T-helper 1 cell treated with Interleukin-12 subunit alpha and Interleukin-12 subunit beta and Interleukin-4 antibody, amounts not matched to agents 30 ng/mL and 1 ng/mL, for 36 hours (primary cell): ENCODE data around the gene ARL17A. TPM values are rescaled to one million over a fixed set of nuclear protein-coding genes. Genes with fewer than 3 reads are reported as not detected.
"Not testable (repeated sequence)": the region's sequence is repeated elsewhere in the genome, so short reads cannot be mapped to it uniquely, and the experiment has no call there.

Experiments
- intact Hi-C: fragments of 100-400 bp; cut with micrococcal nuclease; formaldehyde crosslinking; loops from one replicate; pipeline ENCODE4 v1.15.1; 2024
- total RNA-seq: library from RNA; stranded (reverse); gene quantifications from 2 replicates; pipeline ENCODE4 v1.2.3, GENCODE V29; 2022

The ARL17A gene
- total RNA-seq, 1 donor from 2014 or later, result 29.9 TPM

DNA sequence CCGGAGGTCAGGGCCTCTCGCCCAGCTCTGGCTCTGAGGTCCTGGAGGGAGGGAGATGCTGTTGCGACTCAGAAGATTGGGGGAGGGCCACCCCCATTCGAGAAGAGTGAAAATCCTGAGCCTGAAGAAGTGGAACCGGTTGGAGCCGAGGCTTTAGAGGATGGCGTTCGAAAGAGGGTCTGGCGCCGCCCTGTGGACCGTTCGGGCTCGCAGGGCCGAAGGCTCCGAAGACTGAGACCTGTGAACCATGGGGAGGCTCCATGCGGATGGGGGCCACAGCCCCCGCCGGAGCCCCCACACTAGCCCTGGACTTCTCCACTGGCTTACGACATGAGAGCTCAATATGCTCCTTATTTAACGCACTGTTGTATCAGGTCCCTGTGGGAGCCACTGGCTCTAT lies 20.3 kb downstream of the ARL17A start:
- intact Hi-C loops, result not testable (repeated sequence)

DNA sequence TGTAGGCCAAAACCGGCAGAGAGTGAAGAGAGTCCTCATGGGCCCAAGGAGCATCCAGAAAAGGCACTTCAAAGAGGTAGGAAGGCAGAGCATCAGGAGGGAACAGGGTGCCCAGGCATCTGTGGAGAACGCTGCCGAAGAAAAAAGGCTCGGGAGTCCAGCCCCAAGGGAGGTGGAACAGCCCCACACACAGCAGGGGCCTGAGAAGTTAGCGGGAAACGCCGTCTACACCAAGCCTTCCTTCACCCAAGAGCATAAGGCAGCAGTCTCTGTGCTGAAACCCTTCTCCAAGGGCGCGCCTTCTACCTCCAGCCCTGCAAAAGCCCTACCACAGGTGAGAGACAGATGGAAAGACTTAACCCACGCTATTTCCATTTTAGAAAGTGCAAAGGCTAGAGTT lies 30.9 kb downstream of the ARL17A start:
- intact Hi-C loops, result not testable (repeated sequence)

DNA sequence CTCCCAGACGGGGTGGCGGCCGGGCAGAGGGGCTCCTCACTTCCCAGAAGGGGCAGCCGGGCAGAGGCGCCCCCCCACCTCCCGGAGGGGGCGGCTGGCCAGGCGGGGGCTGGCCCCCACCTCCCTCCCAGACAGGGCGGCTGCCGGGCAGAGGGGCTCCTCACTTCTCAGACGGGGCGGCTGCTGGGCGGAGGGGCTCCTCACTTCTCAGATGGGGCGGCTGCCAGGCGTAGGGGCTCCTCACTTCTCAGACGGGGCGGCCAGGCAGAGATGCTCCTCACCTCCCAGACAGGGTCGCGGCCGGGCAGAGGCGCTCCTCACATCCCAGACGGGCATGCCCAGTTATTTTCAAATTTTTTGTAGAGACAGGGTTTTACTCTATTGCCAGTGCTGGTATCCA lies 44.8 kb downstream of the ARL17A start:
- intact Hi-C loops, result not testable (repeated sequence)

DNA sequence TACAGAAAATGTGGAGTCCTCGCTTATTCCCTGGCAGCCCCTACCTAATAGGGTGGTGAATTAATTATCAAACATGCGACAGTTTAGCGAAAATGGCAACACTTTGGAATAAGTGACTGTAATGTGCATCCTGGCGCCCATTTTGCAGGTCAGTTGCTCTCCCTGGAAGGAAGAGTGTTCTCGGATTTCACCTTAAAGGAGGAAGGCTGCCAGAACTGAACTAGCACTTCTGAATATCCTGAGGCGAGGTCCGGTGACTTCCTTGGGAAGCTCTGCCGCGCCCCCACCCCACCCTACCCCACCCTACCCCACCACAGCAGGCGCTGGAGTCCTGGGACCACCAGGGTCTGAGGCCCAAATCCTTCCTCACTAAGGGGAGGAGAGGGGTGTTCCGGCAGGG lies 67.3 kb downstream of the ARL17A start, which contains the start of gene LRRC37A2:
Gene LRRC37A2, plus strand, starts transcription at position 301 of the 400 bp plus-strand sequence. CDS start 245 bp downstream, outside the sequence.
- intact Hi-C loops, result not testable (repeated sequence)

DNA sequence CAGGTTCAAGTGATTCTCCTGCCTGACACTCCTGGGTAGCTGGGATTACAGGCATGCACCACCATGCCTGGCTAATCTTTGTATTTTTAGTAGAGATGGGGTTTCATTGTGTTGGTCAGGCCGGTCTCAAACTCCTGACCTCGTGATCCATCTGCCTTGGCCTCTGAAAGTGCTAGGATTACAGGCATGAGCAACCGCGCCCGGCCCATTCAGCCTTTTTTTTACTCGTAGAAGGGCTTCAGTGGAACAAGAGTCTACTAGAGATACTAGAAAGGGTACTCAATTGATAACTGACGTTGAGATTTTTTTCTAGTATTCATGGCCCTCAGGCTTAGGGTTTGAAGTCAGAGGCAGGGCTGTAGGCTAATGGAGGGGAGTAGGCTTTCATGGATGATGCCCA lies 73.6 kb downstream of the ARL17A start:
- intact Hi-C loops, result not testable (repeated sequence)

DNA sequence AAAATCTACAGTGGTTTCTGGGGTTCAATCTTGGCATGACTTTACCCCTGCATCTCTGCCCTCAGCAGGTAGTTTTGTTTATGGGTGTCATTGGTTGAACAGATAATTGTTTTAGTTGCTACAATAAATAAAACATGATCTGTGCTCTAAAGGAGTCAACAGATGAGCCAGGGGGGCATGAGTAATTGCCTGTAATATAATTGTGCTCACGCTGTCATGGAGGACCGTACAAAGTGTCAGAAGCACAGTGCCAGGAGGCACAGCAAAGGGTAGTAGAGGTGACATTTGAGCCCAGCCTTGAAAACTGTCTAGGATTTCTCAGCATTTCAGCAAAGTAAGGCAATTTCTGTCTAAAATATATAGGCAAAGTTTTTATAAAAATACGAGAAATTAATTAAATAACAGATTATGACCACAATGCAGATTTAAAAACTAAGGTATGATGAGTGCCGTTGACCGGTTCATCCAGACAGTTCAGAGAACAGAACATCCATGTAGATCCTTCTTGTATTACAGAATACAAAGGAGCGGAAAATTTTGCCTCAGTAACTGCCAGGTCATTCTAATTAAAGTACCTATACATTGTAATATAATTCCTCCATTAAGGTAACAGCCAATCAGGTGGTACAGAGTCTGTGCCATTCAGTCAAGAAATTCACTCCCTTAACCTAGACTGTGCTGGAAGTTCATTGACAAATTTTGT lies 79.9 kb downstream of the ARL17A start:
- intact Hi-C loops, result not testable (repeated sequence)

DNA sequence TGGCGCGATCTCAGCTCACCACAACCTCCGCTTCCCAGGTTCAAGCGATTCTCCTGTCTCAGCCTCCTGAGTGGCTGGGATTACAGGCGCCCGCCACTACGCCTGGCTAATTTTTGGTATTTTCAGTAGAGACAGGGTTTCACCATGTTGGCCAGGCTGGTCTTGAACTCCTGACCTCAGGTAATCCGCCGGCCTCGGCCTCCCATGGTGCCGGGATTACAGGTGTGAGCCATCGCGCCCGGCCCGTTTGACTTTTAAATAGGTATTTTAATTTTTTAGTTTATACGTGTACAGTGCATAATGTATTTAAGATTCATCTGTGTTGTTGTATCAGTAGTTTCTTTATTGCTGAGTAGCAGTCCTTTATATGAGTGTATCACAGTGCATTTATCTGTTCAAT lies 87.5 kb downstream of the ARL17A start:
- intact Hi-C loops, result not testable (repeated sequence)

DNA sequence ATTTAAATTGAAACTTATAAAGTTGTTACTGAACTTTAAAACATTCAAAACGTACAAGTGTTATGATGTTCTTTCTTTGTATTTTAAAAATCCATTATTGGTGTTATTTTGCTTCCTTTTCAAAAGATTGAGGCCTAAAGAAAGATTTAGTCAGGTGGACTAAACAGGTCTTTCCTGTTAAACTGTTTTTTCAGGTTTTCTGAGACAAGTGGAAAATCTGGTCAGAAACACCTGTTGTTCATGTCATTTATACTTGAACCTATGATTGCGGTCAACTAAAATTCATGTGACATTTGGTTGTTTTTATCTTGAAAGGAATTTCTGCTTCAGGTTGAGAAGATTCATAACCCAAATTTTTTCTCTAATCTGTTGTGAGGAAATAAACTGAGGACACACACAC lies 98.2 kb downstream of the ARL17A start:
- intact Hi-C loops, result not testable (repeated sequence)

DNA sequence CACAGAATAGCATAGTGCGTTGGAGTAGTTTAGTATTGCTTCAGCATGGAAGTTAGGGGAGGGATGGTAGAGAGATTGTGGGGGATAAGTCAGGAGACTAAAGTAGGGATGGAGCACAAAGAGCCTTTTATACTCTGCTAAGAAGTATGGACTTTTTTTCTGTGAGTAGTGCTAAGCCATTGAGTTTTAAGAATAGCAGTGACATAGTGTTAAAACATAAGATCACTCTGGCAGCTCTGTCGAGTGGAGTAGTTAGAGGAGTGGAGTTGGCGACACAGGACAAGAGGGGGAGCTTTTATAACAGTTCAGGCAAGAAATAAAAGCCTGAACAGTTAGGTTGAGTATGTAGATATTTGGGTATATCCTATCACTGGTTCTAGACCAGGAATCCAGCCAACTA lies 100.7 kb downstream of the ARL17A start:
- intact Hi-C loops, result not testable (repeated sequence)

DNA sequence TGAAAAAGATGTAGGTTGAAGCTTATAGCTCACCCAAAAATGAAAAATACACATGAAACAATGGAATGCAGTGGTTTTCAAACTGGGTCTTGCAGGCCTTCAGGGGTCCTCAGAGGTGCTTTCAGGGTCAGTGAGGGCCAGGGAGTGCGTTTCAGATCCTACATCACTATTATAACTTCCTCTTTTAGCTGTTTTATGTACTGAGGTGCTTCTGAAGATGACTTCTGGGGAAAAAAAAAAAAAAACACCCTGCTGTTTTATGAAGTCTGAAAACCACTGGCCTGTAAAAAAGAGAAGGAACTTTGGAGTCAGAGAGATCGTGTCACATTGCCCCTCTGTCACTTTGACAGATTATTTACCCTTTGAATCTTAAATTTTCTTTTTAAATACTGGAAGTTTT lies 103.9 kb downstream of the ARL17A start:
- intact Hi-C loops, result not testable (repeated sequence)

DNA sequence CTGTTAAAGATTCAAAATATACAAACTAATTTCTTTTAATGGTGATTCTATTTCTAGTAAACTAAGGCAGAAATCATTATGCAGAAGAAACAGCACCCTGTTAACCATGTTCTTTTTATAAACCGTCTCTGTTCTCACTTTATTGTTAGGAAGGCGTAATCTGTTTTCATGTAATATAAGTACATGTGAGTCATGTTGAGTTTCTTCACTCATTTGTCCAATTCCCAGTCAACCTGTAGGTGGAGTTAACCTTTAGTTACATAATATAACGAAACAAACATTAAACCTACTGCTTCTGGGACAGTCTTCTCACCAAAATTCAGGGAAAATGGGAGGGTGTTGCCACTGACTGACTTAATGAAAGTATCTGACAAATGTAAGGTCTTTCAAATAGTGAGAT lies 105.0 kb downstream of the ARL17A start:
- intact Hi-C loops, result not testable (repeated sequence)

DNA sequence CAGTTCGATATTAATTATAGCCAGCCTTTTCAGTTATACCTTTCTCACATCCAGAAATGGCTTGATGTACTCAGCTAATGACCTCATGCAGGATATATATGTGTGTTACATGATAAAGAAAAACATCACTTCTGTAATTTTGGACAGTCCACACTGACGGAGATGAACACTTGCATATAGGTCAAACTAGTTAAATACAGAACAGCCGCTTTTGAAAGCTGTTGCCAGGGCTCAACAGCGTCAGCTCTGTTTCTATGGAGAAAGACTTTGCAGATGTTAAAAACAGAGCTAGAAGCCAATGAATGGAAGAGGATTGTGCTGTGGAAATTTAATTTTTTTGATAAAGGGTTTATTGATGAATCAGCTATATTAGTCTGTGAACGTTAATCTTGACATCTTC lies 111.9 kb downstream of the ARL17A start:
- intact Hi-C loops, result not testable (repeated sequence)

Other genes starting within 250 kb of the ARL17A start
- gene ARL17B, start 217.9 kb downstream of the ARL17A start, total RNA-seq, result 16.5 and 23.7 TPM in 2 replicates
- gene LRRC37A2, start 67.2 kb downstream of the ARL17A start, total RNA-seq, result 9.1 and 9.6 TPM in 2 replicates
- 43.7 and 44.8 TPM in 2 replicates for gene NSF, start 11.0 kb upstream of the ARL17A start, total RNA-seq
- not detected in 2 replicates for gene WNT3, start 239.0 kb upstream of the ARL17A start, total RNA-seq